D341Med (cell line): ENCODE results near the gene MGMT.
A peak's percentile ranks its signal among the peaks of the same experiment; 100 is the strongest.

Source experiments
- DNase-seq: peaks from one replicate; pipeline ENCODE4 v3.0.0; 2012; ENCODE audit warnings: low spot score

Gene MGMT

GRCh38 chr10:129626309-129626708 is 159.3 kb downstream of the MGMT start:
- DNase-seq: no peak

GRCh38 chr10:129626796-129627435 is 159.9 kb downstream of the MGMT start:
- peak; percentile 67 for DNase-seq

DNA sequence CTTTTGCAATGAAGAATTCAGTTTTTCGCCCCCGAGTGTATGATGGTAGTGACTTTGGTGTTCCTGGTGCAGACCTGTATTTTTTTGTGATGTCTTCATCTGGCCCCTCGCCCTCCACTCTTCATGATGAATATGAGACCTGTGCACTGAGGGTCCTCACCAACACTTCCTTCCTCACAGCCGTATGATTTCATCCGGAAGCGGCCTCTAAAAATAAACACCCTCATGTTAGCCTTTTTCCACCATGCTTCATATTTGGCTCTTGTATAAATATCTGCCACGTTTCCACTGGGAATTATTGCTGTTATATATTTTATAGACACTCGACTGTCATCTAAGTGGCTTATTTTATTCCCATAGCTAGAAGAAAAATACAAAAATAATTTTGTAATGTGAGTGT is 160.4 kb downstream of the MGMT start:
- DNase-seq: no peak

- no peak for DNase-seq
These were observed 161.8 kb downstream of the MGMT start for GRCh38 chr10:129628823-129629222.

DNA sequence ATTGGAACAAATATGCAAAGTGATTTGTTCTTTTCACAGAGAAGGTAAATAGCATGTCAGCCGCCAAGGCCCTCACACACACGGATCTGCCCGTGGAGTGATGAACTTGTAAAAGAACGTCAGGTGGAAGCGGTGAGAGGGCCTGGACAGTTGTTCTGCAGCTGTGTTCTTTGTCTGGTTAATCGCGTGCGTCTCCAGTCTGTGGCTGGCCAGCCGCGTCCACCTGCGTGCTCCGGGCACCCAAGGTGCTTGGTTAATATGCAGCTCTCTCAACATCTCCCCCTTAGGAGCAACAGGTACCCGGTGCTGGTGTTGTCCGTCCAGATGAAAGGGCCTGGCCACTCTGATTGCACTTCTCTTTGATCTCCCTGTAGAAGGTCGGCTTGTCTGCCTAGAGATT is 162.9 kb downstream of the MGMT start:
- no peak for DNase-seq

- no peak for DNase-seq
These were observed 164.0 kb downstream of the MGMT start for GRCh38 chr10:129631006-129631405.

DNA sequence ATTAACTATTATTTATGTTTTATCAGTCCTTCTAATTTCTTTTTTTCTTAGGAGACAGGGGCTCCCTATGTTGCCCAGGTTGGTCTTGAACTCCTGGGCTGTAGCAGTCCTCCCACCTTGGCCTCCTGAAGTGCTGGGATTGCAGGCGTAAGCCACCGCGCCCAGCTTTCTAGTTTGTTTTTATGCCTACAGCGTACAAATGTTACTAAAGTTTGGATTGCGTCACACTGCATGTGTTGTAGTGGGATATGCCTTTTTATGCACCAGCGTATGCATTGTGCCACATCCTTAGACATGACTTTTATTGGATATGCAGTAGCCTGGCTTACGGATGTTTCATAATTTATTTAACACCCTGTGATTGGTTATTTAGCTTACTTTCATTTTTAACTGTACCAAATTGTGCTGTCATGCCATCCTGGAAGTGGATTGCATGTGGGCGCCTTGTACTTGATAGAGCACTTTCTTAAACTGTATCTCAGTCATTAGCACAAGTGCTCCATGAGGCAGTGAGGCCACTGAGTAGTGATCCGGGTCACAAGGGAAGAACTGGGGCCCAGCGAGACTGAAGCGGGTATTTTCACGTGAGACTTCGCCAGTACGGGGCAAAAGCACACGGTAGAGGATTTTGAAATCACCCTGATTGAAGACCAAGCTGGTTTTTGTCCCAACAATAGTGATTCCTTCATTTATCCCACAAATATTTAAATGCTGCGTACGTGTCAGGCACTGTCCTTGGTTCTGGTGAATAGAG is 165.0 kb downstream of the MGMT start:
- DNase-seq: no peak

DNA sequence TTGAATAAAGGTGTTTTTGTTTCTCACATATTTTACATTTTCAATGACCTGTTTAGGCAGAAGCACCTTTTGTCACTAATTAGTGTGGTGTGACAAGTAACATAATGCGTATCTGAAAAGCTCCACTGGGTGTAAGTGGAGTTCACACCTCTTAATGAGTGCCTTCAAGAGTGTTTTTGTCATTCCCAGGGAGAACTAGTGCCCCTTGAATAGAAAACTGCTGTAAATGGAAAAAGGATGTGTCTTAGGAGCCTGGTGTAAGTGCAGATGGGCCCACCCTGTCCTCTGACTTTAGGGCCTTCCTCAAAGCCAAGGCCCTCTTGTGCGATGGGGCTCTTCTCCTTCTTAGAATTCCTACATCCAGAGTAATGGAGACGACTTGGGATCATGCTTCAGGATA is 170.0 kb downstream of the MGMT start:
- DNase-seq: no peak

DNA sequence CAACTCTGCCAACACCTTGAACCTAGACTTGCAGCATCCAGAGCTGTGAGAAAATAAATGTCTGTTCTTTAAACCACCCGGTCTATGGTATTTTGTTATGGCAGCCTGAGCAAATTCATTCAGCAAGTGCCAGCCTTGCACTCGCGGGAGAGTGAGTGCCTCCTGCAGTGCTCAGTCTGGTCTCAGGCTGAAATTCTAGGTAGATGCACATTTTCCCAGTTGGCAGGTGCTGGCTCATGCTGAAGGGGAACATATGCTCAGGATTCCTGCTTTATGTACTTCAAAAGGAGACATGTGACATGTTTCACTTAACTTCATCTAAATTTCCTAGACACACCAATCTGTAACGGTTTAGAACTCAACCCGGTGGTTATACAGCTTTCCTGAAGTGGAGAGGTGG is 170.8 kb downstream of the MGMT start:
- no peak for DNase-seq

GRCh38 chr10:129641351-129641750 is 174.3 kb downstream of the MGMT start:
- DNase-seq: no peak

- DNase-seq: no peak
These were observed 174.9 kb downstream of the MGMT start for GRCh38 chr10:129641982-129642381.

DNA sequence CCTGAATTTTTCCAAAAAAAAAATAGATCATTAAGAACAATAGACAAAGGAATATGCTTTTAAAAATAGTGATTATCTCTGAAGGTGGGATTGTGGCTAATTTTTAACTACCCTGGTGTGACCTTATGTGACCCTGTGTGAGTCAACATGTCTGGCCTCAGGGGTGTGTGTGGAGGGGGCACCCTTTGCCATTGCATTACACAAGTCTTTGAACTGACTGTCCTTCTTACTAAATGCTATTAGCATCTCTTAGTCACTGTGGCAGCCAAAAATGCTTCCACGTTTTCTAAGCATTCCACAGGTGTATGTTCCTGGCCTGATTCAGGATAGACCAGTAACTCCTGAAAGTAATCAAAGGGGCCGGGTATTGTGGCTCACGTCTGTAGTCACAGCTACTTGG is 175.4 kb downstream of the MGMT start:
- DNase-seq: no peak

DNA sequence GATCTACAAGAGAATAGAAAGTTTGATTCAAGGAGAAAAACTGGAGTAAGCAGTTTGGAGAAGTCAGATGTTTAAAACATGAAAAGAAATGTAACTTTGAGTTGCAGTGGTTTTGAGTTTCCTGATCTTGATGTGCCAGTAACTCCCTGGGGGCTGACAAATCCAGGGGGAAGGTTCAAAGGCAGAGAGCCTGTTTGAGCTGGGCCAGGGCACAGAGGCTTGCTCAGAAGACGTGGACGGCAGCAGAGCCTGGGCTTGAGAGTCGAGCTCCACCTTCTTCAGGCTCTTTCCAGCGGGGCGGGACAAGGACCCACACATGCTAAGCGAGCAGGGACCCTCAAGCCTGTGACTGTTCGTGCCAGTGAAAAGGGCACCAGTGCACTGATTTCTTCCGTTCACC is 176.2 kb downstream of the MGMT start:
- no peak for DNase-seq

- no peak for DNase-seq
These were observed 178.4 kb downstream of the MGMT start for GRCh38 chr10:129645487-129645886.

GRCh38 chr10:129646973-129647372 is 179.9 kb downstream of the MGMT start:
- DNase-seq: no peak

DNA sequence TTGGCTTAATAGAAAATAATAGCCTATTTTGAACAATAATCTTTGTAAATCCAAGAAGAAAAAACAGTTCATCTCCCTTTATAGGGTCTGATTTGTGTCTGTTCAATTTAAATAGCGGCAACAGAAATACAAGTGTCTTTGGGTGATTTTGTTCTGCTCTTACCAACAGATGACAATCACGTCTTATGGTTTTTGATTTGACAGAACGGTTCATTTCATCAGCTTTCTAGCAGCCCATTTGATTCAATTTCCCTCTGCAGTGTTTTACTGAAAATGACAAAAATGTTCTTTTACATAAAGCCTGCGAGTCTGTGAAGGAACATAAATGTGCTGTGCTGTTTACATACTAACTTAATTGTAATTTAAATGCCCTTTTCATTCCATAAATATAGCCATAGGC is 180.5 kb downstream of the MGMT start:
- DNase-seq: no peak

DNA sequence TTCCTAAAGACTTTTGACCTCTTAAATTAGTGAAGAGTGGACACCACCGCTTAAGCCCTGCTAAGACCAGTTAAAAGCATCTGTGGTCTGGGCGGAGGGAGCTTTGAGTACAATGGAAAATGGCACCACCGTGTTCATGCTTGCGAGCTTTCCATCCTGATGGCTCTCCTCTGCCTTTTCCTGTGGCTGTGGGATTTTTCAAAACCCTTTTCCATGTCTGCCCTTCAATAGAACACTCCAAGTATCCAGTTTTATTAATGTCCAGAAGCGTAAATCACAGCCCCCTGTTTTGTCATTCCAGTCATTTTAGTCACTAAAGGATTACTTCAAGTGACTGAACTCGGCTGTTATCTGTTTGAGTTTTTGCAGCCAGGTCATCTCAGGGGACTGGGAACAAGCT is 181.8 kb downstream of the MGMT start:
- DNase-seq: no peak

DNA sequence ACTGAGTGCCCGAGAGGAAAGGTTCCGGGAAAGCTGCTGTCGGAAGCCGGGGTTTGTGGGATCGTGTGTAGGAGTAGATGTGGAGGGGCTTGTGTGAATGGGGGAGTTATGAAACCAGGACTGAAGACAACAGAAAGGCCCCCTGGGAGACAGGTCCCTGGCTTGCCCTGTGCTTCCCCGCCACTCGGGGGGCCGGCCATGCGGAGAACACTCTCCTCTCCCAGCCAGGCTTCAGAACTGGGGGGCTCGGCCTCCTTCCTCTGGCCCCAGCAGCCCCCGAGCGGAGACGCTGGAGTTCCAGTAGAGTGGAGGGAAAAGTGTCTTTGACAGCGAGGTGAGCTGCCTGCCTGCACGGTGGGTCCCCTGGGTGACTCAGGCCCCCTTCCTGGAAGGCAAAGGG is 185.0 kb downstream of the MGMT start:
- no peak for DNase-seq

- DNase-seq: no peak
These were observed 185.6 kb downstream of the MGMT start for GRCh38 chr10:129652521-129653201.

DNA sequence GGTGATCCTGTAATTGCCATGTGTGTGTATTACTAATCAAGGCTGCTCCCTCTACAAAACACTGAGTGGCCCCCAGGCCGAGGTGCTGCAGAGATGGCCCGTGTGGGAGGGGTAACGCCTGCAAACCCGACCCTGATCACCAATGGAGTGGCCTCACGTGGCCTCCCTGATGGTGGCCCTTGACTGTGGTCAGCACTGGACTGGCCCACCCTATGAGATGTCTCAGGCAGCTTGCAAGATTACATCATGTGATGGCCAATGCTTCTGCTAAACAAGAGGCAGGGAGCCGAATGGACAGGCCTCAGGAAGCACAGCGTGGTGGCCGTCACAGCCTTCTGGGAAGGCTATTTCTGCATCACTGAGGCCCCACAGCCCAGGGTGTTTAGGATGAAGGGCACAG is 186.4 kb downstream of the MGMT start:
- DNase-seq: no peak

GRCh38 chr10:129653861-129654260 is 186.8 kb downstream of the MGMT start:
- DNase-seq: no peak

DNA sequence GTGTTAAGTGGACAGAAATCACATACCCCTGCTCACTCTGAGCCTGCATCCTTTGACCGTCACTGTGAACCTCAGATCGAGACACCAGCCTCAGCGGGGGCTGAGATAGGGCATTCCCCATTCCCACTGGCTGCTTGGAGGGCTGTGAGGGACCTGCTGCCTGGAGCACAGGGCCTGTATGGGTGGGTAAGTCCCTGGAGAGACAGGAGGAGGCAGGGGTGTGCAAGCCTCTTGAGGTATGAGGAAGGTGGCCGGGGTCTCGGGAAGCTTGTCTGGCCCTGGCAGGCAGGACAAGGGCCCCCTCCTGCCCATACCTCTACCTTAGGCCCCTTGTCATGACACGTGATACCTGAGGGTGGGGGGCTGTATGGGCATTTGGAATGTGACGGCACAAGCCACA is 187.4 kb downstream of the MGMT start:
- no peak for DNase-seq

- no peak for DNase-seq
These were observed 188.1 kb downstream of the MGMT start for GRCh38 chr10:129655007-129655678.
